Fibroblast of the aortic adventitia (primary cell): ENCODE data around the gene USP53. TPM values are rescaled to one million over a fixed set of nuclear protein-coding genes. Genes with fewer than 3 reads are reported as not detected.
"Not testable (repeated sequence)": the region's sequence is repeated elsewhere in the genome, so short reads cannot be mapped to it uniquely, and the experiment has no call there.

Experiments used
- DNase-seq: peaks from one replicate; pipeline ENCODE4 v3.0.0-alpha.2; 2010; ENCODE audit warnings: low read depth
- H3K4me3 ChIP-seq: 2 replicates; pipeline ENCODE4 v1.5.1; 2011; ENCODE audit warnings: low read depth, mild to moderate bottlenecking, control low read depth, low read length, moderate library complexity
- CTCF ChIP-seq: IDR thresholded peaks from 2 replicates; pipeline ENCODE4 v1.5.1; 2011; ENCODE audit warnings: mild to moderate bottlenecking, low read length, control low read depth, inconsistent platforms; ENCODE audit not compliant: insufficient read depth
- total RNA-seq: library from RNA; depleted of rRNA; stranded (reverse); fragments of >200 nt; gene quantifications from 2 replicates; pipeline ENCODE4 v1.2.3, GENCODE V29; 2012; ENCODE audit warnings: low replicate concordance

USP53 gene
- total RNA-seq, 1 donor = 69.2 TPM

- no peak overlapping the region for H3K4me3 ChIP-seq
- DNase-seq = no peak
- TF ChIP-seq CTCF = no peak
Measured at GRCh38 chr4:119328695-119329094, 116.2 kb downstream of the USP53 start.

GRCh38 chr4:119329835-119330620 lies 117.5 kb downstream of the USP53 start:
- no peak for TF ChIP-seq CTCF
- H3K4me3 ChIP-seq = no peak overlapping the region
- DNase-seq = no peak

GRCh38 chr4:119336332-119336979 lies 123.9 kb downstream of the USP53 start:
- H3K4me3 ChIP-seq, DNase-seq: not testable (repeated sequence)

- H3K4me3 ChIP-seq = no peak overlapping the region
- TF ChIP-seq CTCF = no peak
- peak; percentile 29 for DNase-seq
Measured at GRCh38 chr4:119337010-119337409, 124.5 kb downstream of the USP53 start.

- H3K4me3 ChIP-seq, DNase-seq: not testable (repeated sequence)
Measured at GRCh38 chr4:119339895-119340294, 127.4 kb downstream of the USP53 start.

GRCh38 chr4:119343293-119343692 lies 130.8 kb downstream of the USP53 start:
- not testable (repeated sequence) for H3K4me3 ChIP-seq, DNase-seq

Other genes with a start within 250 kb of the USP53 start
- 0.36 and 0.74 TPM in 2 replicates for gene MYOZ2, start 76.9 kb upstream of the USP53 start, total RNA-seq
- gene FABP2, start 109.4 kb downstream of the USP53 start, total RNA-seq = not detected in 2 replicates